Activated CD8-positive, alpha-beta T cell treated with anti-CD3 and anti-CD28 coated beads, Interleukin-2, amount 10 ng/mL, durations not matched to agents 7 days and 5 days (primary cell): ENCODE data around the gene PSEN1. TPM values are rescaled to one million over a fixed set of nuclear protein-coding genes. Genes with fewer than 3 reads are reported as not detected.
A peak's percentile ranks its signal among the peaks of the same experiment; 100 is the strongest.

Experiments
- ATAC-seq: fragments of 150-1000 bp; cut with Tn5 transposase; one replicate; pipeline ENCODE4 v1.10.0; 2021; ENCODE audit warnings: moderate library complexity
- CTCF ChIA-PET: fragments of 350-600 bp; sonication (Branson Sonifier 250); formaldehyde crosslinking; loops from one replicate; lab custom pipeline; 2021; ENCODE audit warnings: antibody characterized with exemption; lab: Charles Lee
- POLR2A ChIA-PET: fragments of 350-600 bp; sonication (Branson Sonifier 250); formaldehyde crosslinking; loops from one replicate; lab custom pipeline; 2021; ENCODE audit warnings: antibody characterized with exemption; lab: Charles Lee
- DNase-seq: peaks from one replicate; pipeline ENCODE4 v3.0.0-alpha.2; 2020
- H3K27ac Mint-ChIP-seq: one replicate; pipeline ENCODE4 v1.8.0; 2021; ENCODE audit warnings: mild to moderate bottlenecking, mixed read lengths
- H3K27me3 Mint-ChIP-seq: one replicate; pipeline ENCODE4 v1.8.0; 2021; ENCODE audit warnings: low read depth, mixed read lengths
- H3K36me3 Mint-ChIP-seq: one replicate; pipeline ENCODE4 v1.8.0; 2021; ENCODE audit warnings: low read depth, mixed read lengths
- H3K4me1 Mint-ChIP-seq: one replicate; pipeline ENCODE4 v1.8.0; 2021; ENCODE audit warnings: low read depth, mixed read lengths
- H3K4me3 Mint-ChIP-seq: one replicate; pipeline ENCODE4 v1.8.0; 2021; ENCODE audit warnings: mild to moderate bottlenecking, mixed read lengths
- H3K9me3 Mint-ChIP-seq: one replicate; pipeline ENCODE4 v1.8.0; 2022; ENCODE audit warnings: mixed read lengths; ENCODE audit not compliant: insufficient read depth
- total RNA-seq, 2 experiments: library from RNA; stranded (reverse); gene quantifications; one replicate each; pipeline ENCODE4 v1.2.3, GENCODE V29; 2021

Gene PSEN1
- total RNA-seq, 2 experiments from 2014 or later: 33.0 to 33.7 TPM

GRCh38 chr14:73241481-73242165 is 105.3 kb downstream of the PSEN1 start:
- ChIA-PET CTCF (interaction anchor here (1.2 kb wide), 1 partner anchor 54 kb away, joined by 3 read pairs; no protein-coding TSS in a partner anchor), POLR2A (no interaction called here)
- no peak for ATAC-seq
- H3K36me3 Mint-ChIP-seq: no peaks in the 10 kb centered on the region
- no peak overlapping the region for H3K4me3 Mint-ChIP-seq
- DNase-seq: no peak
- no peaks in the 10 kb centered on the region for H3K9me3 Mint-ChIP-seq
- H3K27ac Mint-ChIP-seq: no peak overlapping the region
- H3K4me1 Mint-ChIP-seq: peaks cover 31% of the 10 kb centered on the region
- H3K27me3 Mint-ChIP-seq: peaks cover 58% of the 10 kb centered on the region

- Mint-ChIP-seq H3K27ac (no peak overlapping the region), H3K27me3 (peaks cover 57% of the 10 kb centered on the region), H3K36me3 (no peaks in the 10 kb centered on the region), H3K4me1 (peaks cover 35% of the 10 kb centered on the region), H3K4me3 (no peak overlapping the region), H3K9me3 (no peaks in the 10 kb centered on the region)
- POLR2A ChIA-PET: interaction anchor here (0.6 kb wide), 1 partner anchor 14 kb away, joined by 3 read pairs; no protein-coding TSS in a partner anchor
- DNase-seq (peak; percentile 33), ATAC-seq (no peak)
- CTCF ChIA-PET: interaction anchor here (0.6 to 1.2 kb wide), 3 partner anchors 10 to 230 kb away, joined by 3 to 4 read pairs (median 3); no protein-coding TSS in a partner anchor
Measured at GRCh38 chr14:73242357-73242901, 106.1 kb downstream of the PSEN1 start.

GRCh38 chr14:73243341-73243740 is 107.0 kb downstream of the PSEN1 start:
- POLR2A ChIA-PET: interaction anchor here (0.6 kb wide), 1 partner anchor 13 kb away, joined by 3 read pairs; no protein-coding TSS in a partner anchor
- H3K4me3 Mint-ChIP-seq: no peak overlapping the region

DNA sequence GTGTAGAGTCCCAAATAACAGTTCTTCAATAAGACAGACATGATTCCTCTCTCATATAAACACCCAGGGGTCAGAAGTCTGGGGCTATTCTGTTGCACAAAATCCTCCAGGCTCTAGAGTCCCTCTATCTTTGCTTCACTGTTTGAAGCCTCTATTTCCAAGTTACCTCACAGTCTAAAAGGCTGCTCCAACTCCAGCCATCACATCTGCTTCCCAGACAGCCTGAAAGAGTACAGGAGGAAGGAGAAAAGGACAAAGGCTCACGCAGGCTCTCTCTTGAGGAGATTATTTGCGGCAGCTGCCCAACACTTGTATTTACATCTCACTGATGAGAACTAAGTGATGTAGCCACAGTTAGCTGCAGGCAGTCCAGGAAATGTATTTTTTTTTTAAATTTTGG is 107.4 kb downstream of the PSEN1 start:
- POLR2A ChIA-PET: no interaction called here
- no peak for ATAC-seq
- Mint-ChIP-seq H3K4me1 (peaks cover 47% of the 10 kb centered on the region), H3K9me3 (no peaks in the 10 kb centered on the region), H3K36me3 (no peaks in the 10 kb centered on the region), H3K4me3 (no peak overlapping the region), H3K27me3 (peaks cover 53% of the 10 kb centered on the region), H3K27ac (no peak overlapping the region)
- no peak for DNase-seq
- CTCF ChIA-PET: no interaction called here

More at GRCh38 chr14:73243341-73243740, 107.0 kb downstream of the PSEN1 start:
- H3K27me3 Mint-ChIP-seq: peaks cover 57% of the 10 kb centered on the region
- no peak overlapping the region for H3K27ac Mint-ChIP-seq
- DNase-seq (no peak), ATAC-seq (no peak)
- H3K9me3 Mint-ChIP-seq: no peaks in the 10 kb centered on the region
- H3K4me1 Mint-ChIP-seq: peaks cover 43% of the 10 kb centered on the region
- no peaks in the 10 kb centered on the region for H3K36me3 Mint-ChIP-seq
- CTCF ChIA-PET: interaction anchor here (1.2 kb wide), 1 partner anchor 10 kb away, joined by 4 read pairs; no protein-coding TSS in a partner anchor

DNA sequence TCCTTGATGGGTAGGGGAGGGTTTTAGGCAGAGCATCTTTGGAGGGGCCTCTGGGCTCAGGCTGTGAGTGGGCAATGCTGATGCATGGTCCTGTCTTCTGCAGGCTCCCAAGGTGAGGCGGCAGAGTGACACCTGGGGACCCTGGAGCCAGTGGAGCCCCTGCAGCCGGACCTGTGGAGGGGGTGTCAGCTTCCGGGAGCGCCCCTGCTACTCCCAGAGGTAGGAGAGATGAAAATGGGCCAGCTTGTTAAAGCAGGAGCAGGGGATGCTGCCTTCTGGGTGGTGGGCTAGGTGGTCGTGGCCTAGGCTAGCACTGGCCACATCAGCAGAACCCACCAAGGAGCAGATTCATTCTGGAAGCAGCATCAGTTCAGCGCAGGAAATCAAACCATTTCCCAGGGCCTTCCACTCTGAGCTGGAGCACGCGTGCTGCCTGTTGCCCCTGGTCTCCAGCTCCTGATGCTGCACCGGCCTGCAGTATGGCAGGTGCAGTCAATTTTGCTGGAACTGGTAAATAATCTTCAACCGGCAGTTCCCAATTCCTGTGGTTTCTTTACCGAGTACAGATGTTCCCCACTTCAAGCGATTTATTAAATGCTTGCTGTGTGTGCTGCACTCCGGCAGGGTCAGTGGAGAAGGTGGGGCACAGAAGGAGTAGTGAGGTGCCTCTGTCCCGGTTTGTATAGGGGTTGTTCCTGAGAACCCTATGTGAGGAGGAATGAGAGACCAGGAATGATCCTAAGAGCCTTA is 108.4 kb downstream of the PSEN1 start:
- ChIA-PET CTCF (no interaction called here), POLR2A (interaction anchor here (0.7 to 0.8 kb wide), 3 partner anchors 31 to 1101 kb away, joined by 3 read pairs; partner anchors contain the start of gene PSEN1)
- Mint-ChIP-seq H3K27ac (no peak overlapping the region), H3K36me3 (no peaks in the 10 kb centered on the region), H3K27me3 (peaks cover 48% of the 10 kb centered on the region), H3K9me3 (no peaks in the 10 kb centered on the region), H3K4me1 (peaks cover 49% of the 10 kb centered on the region), H3K4me3 (peak overlapping the region; percentile 47)
- ATAC-seq: no peak
- DNase-seq: no peak

DNA sequence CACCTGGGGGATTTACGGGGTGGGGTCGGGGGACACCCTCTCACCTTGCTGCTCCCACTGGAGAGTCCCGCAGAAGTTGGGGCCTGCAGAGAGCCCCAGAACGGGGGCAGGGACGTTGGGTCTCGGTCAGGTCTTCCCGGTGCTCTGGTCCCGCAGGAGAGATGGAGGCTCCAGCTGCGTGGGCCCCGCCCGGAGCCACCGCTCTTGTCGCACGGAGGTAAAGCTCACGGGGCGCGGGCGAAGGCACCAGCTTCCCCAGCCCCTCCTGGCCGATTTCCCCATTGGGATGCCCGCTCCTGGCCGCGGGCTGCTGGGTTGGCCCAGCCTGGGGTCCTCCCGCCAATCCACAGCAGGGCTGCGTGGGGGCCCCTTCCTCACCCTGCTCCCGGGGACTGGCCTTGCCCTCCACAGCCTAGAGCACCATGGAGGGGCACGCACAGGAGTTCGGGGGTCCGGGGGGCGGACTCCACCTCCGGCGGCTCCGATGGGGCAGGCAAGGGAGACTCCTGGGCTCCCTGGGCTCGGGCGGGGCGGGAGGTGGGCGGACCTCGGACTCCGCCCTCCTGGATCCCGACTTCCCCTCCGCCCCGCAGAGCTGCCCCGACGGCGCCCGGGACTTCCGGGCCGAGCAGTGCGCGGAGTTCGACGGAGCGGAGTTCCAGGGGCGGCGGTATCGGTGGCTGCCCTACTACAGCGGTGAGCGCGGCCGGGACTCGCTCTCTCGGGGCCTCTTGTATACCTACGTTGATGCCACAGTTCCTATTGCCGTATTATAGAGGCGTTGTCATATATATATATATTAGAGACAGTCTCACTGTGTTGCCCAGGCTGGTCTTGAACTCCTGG is 109.4 kb downstream of the PSEN1 start:
- no peak overlapping the region for H3K27ac Mint-ChIP-seq
- ChIA-PET CTCF (interaction anchor here (0.6 kb wide), 1 partner anchor 50 kb away, joined by 3 read pairs; no protein-coding TSS in a partner anchor), POLR2A (no interaction called here)
- H3K36me3 Mint-ChIP-seq: no peaks in the 10 kb centered on the region
- DNase-seq: peak; percentile 63
- H3K9me3 Mint-ChIP-seq: no peaks in the 10 kb centered on the region
- ATAC-seq: peak; percentile 93
- peaks cover 43% of the 10 kb centered on the region for H3K27me3 Mint-ChIP-seq
- H3K4me3 Mint-ChIP-seq: peak overlapping the region; percentile 66
- peaks cover 48% of the 10 kb centered on the region for H3K4me1 Mint-ChIP-seq

GRCh38 chr14:73246387-73247150 is 110.3 kb downstream of the PSEN1 start:
- Mint-ChIP-seq H3K27me3 (peaks cover 37% of the 10 kb centered on the region), H3K36me3 (no peaks in the 10 kb centered on the region), H3K4me1 (peaks cover 45% of the 10 kb centered on the region), H3K4me3 (peak overlapping the region; percentile 66), H3K9me3 (no peaks in the 10 kb centered on the region), H3K27ac (no peak overlapping the region)
- POLR2A ChIA-PET: no interaction called here
- DNase-seq (no peak), ATAC-seq (no peak)
- CTCF ChIA-PET: interaction anchor here (0.6 kb wide), 1 partner anchor 49 kb away, joined by 3 read pairs; no protein-coding TSS in a partner anchor

GRCh38 chr14:73248108-73248868 is 112.0 kb downstream of the PSEN1 start:
- peak; percentile 37 for DNase-seq
- H3K27ac Mint-ChIP-seq: peak overlapping the region; percentile 54
- no peak overlapping the region for H3K4me3 Mint-ChIP-seq

GRCh38 chr14:73249108-73249507 is 112.8 kb downstream of the PSEN1 start:
- Mint-ChIP-seq H3K9me3 (no peaks in the 10 kb centered on the region), H3K27ac (no peak overlapping the region), H3K36me3 (no peaks in the 10 kb centered on the region), H3K4me3 (no peak overlapping the region), H3K27me3 (peaks cover 20% of the 10 kb centered on the region), H3K4me1 (peaks cover 29% of the 10 kb centered on the region)
- DNase-seq: no peak
- ChIA-PET POLR2A (no interaction called here), CTCF (no interaction called here)
- no peak for ATAC-seq

More at GRCh38 chr14:73248108-73248868, 112.0 kb downstream of the PSEN1 start:
- no peak for ATAC-seq
- peaks cover 36% of the 10 kb centered on the region for H3K4me1 Mint-ChIP-seq
- no peaks in the 10 kb centered on the region for H3K36me3 Mint-ChIP-seq
- no peaks in the 10 kb centered on the region for H3K9me3 Mint-ChIP-seq
- H3K27me3 Mint-ChIP-seq: peaks cover 27% of the 10 kb centered on the region
- CTCF ChIA-PET: no interaction called here
- POLR2A ChIA-PET: no interaction called here
